SU-DHL-6 (cell line): ENCODE measurements around the gene MSH4.
"Not testable (repeated sequence)": the region's sequence is repeated elsewhere in the genome, so short reads cannot be mapped to it uniquely, and the experiment has no call there.

ENCODE experiments used
- H2AFZ ChIP-seq: fragments of 200-600 bp; sonication (generic); 2 replicates; pipeline ENCODE4 v1.6.1; 2014; ENCODE audit warnings: low read depth, mild to moderate bottlenecking, moderate library complexity, mixed read lengths, antibody characterized with exemption, low read length; ENCODE audit not compliant: severe bottlenecking
- H3F3A ChIP-seq: fragments of 200-600 bp; shearing (Covaris generic); 2 replicates; pipeline ENCODE4 v1.6.0; 2016; ENCODE audit warnings: antibody characterized with exemption, mild to moderate bottlenecking; ENCODE audit not compliant: insufficient read depth
- H3K27ac ChIP-seq: fragments of 200-600 bp; sonication (generic); 2 replicates; pipeline ENCODE4 v1.5.1; 2016; ENCODE audit warnings: low read depth, mild to moderate bottlenecking, low read length, moderate library complexity, mixed read lengths
- H3K27me3 ChIP-seq: fragments of 200-600 bp; sonication (generic), shearing (Covaris generic); 2 replicates; pipeline ENCODE4 v1.6.0; 2014; ENCODE audit warnings: mild to moderate bottlenecking, low read length
- H3K36me3 ChIP-seq: fragments of 200-600 bp; sonication (generic); 2 replicates; pipeline ENCODE4 v1.6.1; 2014; ENCODE audit warnings: mild to moderate bottlenecking, low read length, mixed read lengths
- H3K4me2 ChIP-seq: fragments of 300-600, 200-600 bp; shearing (Covaris generic), sonication (generic); 2 replicates; pipeline ENCODE4 v1.6.0; 2014; ENCODE audit warnings: low read length, low read depth, mild to moderate bottlenecking; ENCODE audit not compliant: poor library complexity, severe bottlenecking
- H3K4me3 ChIP-seq: fragments of 200-600 bp; sonication (generic); 2 replicates; pipeline ENCODE4 v1.5.1; 2014; ENCODE audit warnings: antibody characterized with exemption, low read length, mild to moderate bottlenecking, mixed read lengths; ENCODE audit not compliant: insufficient read depth, poor library complexity, severe bottlenecking
- H3K79me2 ChIP-seq: fragments of 200-600 bp; sonication (generic); 2 replicates; pipeline ENCODE4 v1.6.1; 2014; ENCODE audit warnings: mild to moderate bottlenecking, low read length, moderate library complexity; ENCODE audit not compliant: insufficient read depth
- H3K9ac ChIP-seq: fragments of 200-600 bp; sonication (generic); 2 replicates; pipeline ENCODE4 v1.7.0; 2014; ENCODE audit warnings: mild to moderate bottlenecking, low read length
- H3K9me2 ChIP-seq: fragments of 200-600 bp; sonication (generic); replicated peaks from 2 replicates; pipeline ENCODE4 v1.6.1; 2014; ENCODE audit warnings: low read length; ENCODE audit not compliant: insufficient read depth
- H3K9me3 ChIP-seq: fragments of 200-600 bp; sonication (generic); 2 replicates; pipeline ENCODE4 v1.6.1; 2014; ENCODE audit warnings: low read length, mixed read lengths; ENCODE audit not compliant: insufficient read depth
- H4K20me1 ChIP-seq: fragments of 200-600 bp; sonication (generic); 2 replicates; pipeline ENCODE4 v1.6.1; 2014; ENCODE audit warnings: low read depth, mild to moderate bottlenecking, antibody characterized with exemption, low read length, moderate library complexity, mixed read lengths
- EZH2phosphoT487 ChIP-seq: fragments of 200-600 bp; sonication (generic), shearing (Covaris generic); conservative IDR thresholded peaks from 2 replicates; pipeline ENCODE4 v1.6.1; 2018; ENCODE audit warnings: mild to moderate bottlenecking, antibody characterized with exemption, low read length, moderate library complexity, mixed read lengths
- TF ChIP-seq, protein P1 (sequence below): fragments of 200-600 bp; sonication (generic); IDR thresholded peaks from one replicate; pipeline ENCODE4 v1.5.1; 2017; ENCODE audit warnings: antibody characterized with exemption, mild to moderate bottlenecking, low read length, moderate library complexity; ENCODE audit not compliant: insufficient read depth, poor library complexity, severe bottlenecking

The MSH4 gene

DNA sequence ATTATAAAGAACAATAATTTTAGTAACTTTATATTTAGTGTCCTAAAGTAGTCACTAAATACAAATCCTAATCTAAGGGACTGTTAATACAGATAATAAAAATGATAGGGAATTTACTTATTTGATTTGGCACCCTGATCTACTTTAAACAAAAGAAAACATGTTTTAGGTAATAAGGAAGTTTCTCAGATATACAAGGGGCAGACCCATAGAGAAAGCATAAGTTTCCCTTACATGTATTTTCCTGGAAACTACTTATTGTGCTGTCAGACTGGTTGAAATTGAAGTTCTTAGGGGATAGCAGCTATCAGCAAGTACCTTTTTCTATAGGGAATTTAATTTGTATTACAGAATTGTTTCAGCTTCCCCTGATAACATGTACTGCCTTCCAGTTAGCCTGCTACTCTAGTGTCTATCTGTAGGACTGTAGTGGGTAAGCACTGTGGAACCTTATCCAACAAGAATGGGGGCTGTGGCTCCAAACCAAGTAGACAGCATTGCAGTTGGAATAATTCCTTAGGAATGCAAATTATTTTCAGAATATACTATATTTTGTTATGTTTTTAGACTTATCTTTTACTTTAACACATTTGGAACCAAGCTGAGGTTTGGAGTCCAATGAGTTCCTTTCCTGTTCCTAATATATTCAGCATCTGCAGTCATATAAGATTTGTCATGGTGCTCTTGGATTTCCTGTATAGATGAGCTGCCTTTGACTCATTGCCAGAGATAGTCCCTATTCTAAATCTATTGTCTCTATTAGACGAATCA is 14.7 kb downstream of the MSH4 start:
- Histone ChIP-seq H3K9ac (no peak overlapping the region), H3K27ac (no peak overlapping the region)
- TF ChIP-seq EZH2phosphoT487, result no peak
- TF ChIP-seq, protein P1, sequence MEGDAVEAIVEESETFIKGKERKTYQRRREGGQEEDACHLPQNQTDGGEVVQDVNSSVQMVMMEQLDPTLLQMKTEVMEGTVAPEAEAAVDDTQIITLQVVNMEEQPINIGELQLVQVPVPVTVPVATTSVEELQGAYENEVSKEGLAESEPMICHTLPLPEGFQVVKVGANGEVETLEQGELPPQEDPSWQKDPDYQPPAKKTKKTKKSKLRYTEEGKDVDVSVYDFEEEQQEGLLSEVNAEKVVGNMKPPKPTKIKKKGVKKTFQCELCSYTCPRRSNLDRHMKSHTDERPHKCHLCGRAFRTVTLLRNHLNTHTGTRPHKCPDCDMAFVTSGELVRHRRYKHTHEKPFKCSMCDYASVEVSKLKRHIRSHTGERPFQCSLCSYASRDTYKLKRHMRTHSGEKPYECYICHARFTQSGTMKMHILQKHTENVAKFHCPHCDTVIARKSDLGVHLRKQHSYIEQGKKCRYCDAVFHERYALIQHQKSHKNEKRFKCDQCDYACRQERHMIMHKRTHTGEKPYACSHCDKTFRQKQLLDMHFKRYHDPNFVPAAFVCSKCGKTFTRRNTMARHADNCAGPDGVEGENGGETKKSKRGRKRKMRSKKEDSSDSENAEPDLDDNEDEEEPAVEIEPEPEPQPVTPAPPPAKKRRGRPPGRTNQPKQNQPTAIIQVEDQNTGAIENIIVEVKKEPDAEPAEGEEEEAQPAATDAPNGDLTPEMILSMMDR, result no peak

DNA sequence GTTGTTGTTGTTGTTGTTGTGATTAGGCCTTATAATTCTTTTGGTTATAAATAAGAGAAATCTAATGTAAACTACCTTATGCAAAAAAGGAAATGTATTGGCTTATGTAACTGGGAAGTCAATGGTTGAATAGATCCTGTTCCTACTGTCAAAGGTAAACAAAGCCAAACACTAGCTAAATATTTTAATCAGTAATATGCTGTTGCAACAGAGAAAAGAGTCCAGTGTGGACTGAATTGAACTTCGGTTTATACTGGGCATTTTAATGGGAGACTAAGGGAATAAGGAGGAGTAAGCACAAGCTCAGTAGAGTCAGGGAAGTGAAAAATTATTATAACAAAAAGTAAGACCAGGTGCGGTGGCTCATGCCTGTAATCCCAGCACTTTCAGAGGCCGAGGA is 15.4 kb downstream of the MSH4 start:
- no peaks in the 10 kb centered on the region for H3K9me2 ChIP-seq
- H3K36me3 ChIP-seq, result no peaks in the 10 kb centered on the region
- H3K4me2 ChIP-seq, result no peak overlapping the region
- no peak overlapping the region for H3K4me3 ChIP-seq
- no peak overlapping the region for H3K27ac ChIP-seq
- H3K27me3 ChIP-seq, result no peaks in the 10 kb centered on the region
- TF ChIP-seq, protein P1, result no peak
- no peak for TF ChIP-seq EZH2phosphoT487
- no peaks in the 10 kb centered on the region for H4K20me1 ChIP-seq
- no peak overlapping the region for H2AFZ ChIP-seq
- H3K9ac ChIP-seq, result no peak overlapping the region
- no peaks in the 10 kb centered on the region for H3K9me3 ChIP-seq
- H3F3A ChIP-seq, result no peaks in the 10 kb centered on the region
- H3K79me2 ChIP-seq, result no peaks in the 10 kb centered on the region

More for the DNA sequence above, 14.7 kb downstream of the MSH4 start:
- H3K79me2 ChIP-seq, result no peaks in the 10 kb centered on the region
- H4K20me1 ChIP-seq, result no peaks in the 10 kb centered on the region
- no peaks in the 10 kb centered on the region for H3F3A ChIP-seq
- H2AFZ ChIP-seq, result no peak overlapping the region
- no peaks in the 10 kb centered on the region for H3K27me3 ChIP-seq
- H3K36me3 ChIP-seq, result no peaks in the 10 kb centered on the region
- no peaks in the 10 kb centered on the region for H3K9me2 ChIP-seq
- H3K4me3 ChIP-seq, result no peak overlapping the region
- H3K9me3 ChIP-seq, result no peaks in the 10 kb centered on the region
- H3K4me2 ChIP-seq, result no peak overlapping the region

DNA sequence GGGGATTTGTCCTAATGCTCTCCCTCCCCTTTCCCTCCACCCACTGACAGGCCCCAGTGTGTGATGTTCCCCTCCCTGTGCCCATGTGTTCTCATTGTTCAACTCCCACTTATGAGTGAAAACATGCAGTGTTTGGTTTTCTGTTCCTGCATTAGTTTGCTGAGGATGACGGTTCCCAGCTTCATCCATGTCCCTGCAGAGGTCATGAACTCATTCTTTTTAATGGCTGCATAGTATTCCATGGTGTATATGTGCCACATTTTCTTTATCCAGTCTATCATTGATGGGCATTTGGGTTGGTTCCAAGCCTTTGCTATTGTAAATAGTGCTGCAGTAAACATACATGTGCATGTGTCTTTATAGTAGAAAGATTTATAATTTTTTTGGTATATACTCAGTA is 26.9 kb downstream of the MSH4 start:
- H3K4me3 ChIP-seq, H3K9me2 ChIP-seq: not testable (repeated sequence)

DNA sequence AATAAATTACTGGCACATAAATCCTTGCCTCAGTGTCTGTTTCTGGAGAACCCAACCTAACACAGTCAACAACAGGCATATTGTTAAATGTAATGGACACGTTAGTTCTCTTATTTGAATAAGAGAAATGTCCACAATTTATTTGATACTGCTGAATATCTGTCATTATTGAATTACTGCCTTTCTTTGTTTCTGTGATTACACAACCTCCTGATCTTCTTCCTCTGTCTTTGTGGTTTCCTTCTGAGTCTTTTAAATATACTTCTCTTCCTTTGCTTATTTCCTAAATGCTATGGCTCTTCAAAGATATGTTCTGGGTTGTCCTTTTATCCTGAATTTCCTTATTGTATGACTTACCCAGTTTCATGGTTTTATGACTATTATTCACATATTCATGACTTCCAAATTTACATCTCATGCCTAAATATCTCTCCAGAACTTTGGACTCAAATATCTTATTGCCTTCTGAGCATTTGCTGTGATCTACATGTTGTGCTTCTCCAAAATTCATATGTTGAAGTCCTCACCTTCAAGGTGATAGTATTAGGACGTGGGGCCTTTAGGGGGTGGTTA is 39.9 kb downstream of the MSH4 start:
- Histone ChIP-seq H3K4me3 (no peak overlapping the region), H3K9me3 (no peaks in the 10 kb centered on the region), H3K9me2 (no peaks in the 10 kb centered on the region)

More for the DNA sequence above, 26.9 kb downstream of the MSH4 start:
- not testable (repeated sequence) for H3K36me3 ChIP-seq, H3K9me3 ChIP-seq, H3K27me3 ChIP-seq, H3K27ac ChIP-seq, H3F3A ChIP-seq, H4K20me1 ChIP-seq, H3K9ac ChIP-seq, H3K4me2 ChIP-seq, H3K79me2 ChIP-seq, H2AFZ ChIP-seq

More for the DNA sequence above, 39.9 kb downstream of the MSH4 start:
- H3K27ac ChIP-seq, result no peak overlapping the region
- no peak overlapping the region for H2AFZ ChIP-seq
- TF ChIP-seq, protein P1, result no peak
- TF ChIP-seq EZH2phosphoT487, result no peak
- H3K36me3 ChIP-seq, result no peaks in the 10 kb centered on the region
- H3K4me2 ChIP-seq, result no peak overlapping the region
- H4K20me1 ChIP-seq, result no peaks in the 10 kb centered on the region
- no peaks in the 10 kb centered on the region for H3F3A ChIP-seq
- H3K79me2 ChIP-seq, result no peaks in the 10 kb centered on the region
- H3K9ac ChIP-seq, result no peak overlapping the region
- H3K27me3 ChIP-seq, result no peaks in the 10 kb centered on the region
